GM21390 (cell line): ENCODE data around the gene GPR26.
"Not testable (repeated sequence)": the region's sequence is repeated elsewhere in the genome, so short reads cannot be mapped to it uniquely, and the experiment has no call there.

Source experiments
- ATAC-seq: cut with Tn5 transposase; IDR thresholded peaks from one replicate; pipeline ENCODE4 v1.9.1; 2021; ENCODE audit not compliant: unreplicated experiment

Gene GPR26

GRCh38 chr10:123704812-123705211 lies 38.7 kb downstream of the GPR26 start:
- no peak for ATAC-seq

GRCh38 chr10:123706236-123706635 lies 40.1 kb downstream of the GPR26 start:
- no peak for ATAC-seq

GRCh38 chr10:123715546-123715945 lies 49.4 kb downstream of the GPR26 start:
- no peak for ATAC-seq

- no peak for ATAC-seq
Measured at GRCh38 chr10:123717336-123717735, 51.2 kb downstream of the GPR26 start.

GRCh38 chr10:123718544-123719060 lies 52.4 kb downstream of the GPR26 start:
- ATAC-seq = no peak

- no peak for ATAC-seq
Measured at GRCh38 chr10:123720536-123720935, 54.4 kb downstream of the GPR26 start.

- ATAC-seq = no peak
Measured at GRCh38 chr10:123721441-123722049, 55.4 kb downstream of the GPR26 start.

GRCh38 chr10:123722351-123722750 lies 56.2 kb downstream of the GPR26 start:
- no peak for ATAC-seq

- no peak for ATAC-seq
Measured at GRCh38 chr10:123724747-123725146, 58.6 kb downstream of the GPR26 start.

- ATAC-seq = no peak
Measured at GRCh38 chr10:123726381-123726780, 60.2 kb downstream of the GPR26 start.

GRCh38 chr10:123726836-123727235 lies 60.7 kb downstream of the GPR26 start:
- ATAC-seq = no peak

- no peak for ATAC-seq
Measured at GRCh38 chr10:123729523-123729922, 63.4 kb downstream of the GPR26 start.

GRCh38 chr10:123736917-123737316 lies 70.8 kb downstream of the GPR26 start:
- not testable (repeated sequence) for ATAC-seq

- no peak for ATAC-seq
Measured at GRCh38 chr10:123741146-123741545, 75.0 kb downstream of the GPR26 start.

GRCh38 chr10:123741711-123742110 lies 75.6 kb downstream of the GPR26 start:
- no peak for ATAC-seq

- ATAC-seq = no peak
Measured at GRCh38 chr10:123742751-123743440, 76.7 kb downstream of the GPR26 start.

- ATAC-seq = no peak
Measured at GRCh38 chr10:123743441-123744223, 77.5 kb downstream of the GPR26 start.

GRCh38 chr10:123744224-123744536 lies 78.0 kb downstream of the GPR26 start:
- ATAC-seq = no peak
